ENCODE data around the gene RCAN3.

Gene RCAN3

DNA sequence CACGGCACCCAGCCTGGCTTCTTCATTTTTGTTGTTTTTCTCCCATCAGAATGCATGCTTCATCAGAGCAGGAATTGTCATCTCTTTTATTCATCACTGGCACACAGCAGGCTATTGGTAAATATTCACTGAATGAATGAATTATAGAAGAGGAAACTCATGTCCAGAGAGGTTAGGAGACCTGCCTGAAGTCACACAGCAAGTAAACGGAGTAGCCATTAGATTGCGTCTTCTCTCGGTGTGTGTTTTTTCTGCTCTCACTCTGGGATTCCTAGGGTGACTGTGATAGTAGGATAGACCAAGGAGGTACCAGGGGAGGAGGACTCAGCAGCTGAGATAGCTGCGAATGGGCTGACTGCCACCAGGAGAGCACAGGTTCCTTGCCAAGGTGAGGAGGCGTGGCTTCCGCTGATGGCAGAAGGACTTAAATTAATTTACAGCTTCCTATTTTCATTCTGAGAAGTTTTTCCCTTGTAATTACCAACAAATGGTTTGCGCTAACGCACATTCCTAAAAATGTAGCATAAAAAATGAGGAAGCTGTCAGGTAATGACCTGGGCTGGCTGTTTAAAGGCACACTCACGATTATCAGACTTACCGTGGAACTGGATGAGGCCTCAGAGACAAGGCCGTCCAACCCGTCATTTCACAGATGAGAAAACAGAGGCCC lies 48.8 kb downstream of the RCAN3 start:
- DNase-seq (ENCODE audit: low read depth in 2 of 2) = no peak

GRCh38 chr1:24551960-24552571 lies 49.4 kb downstream of the RCAN3 start:
- DNase-seq (ENCODE audit: low read depth in 2 of 2) = no peak

DNA sequence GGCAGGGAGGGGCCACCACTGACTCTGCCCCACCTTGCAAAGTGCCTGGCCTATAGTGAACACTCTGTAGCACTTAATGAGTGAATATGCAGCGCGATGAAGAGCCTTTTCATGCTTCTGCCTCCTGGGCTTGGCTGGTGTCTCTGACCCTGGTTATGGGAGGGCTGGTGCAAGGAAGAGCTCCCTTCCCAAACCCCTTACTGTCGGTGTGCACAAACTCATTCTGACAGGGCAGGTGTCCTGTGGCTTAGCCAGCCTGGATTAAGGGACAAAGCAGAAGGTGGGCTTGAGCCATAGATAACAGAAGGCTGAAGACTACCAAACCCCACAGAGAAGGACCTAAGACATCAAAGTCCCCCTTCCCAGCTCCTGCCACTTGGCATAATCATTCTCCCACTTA lies 51.3 kb downstream of the RCAN3 start:
- no peak for DNase-seq (ENCODE audit: low read depth in 2 of 2)

DNA sequence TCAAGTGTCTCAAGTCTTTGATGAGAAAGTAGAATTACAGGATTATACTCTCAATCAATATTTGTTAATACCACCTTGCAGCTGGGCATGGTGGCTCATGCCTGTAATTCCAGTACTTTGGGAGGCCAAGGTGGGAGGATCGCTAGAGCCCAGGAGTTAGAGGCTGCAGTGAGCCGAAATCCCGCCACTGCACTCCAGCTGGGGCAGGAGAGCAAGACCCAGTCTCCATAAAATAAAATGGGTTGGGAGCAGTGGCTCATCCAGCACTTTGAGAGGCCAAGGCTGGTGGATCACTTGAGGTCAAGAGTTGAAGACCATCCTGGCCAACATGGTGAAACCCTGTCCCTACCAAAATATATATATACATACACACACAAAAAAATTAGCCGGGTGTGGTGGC lies 52.1 kb downstream of the RCAN3 start:
- DNase-seq (ENCODE audit: low read depth in 2 of 2) = no peak

DNA sequence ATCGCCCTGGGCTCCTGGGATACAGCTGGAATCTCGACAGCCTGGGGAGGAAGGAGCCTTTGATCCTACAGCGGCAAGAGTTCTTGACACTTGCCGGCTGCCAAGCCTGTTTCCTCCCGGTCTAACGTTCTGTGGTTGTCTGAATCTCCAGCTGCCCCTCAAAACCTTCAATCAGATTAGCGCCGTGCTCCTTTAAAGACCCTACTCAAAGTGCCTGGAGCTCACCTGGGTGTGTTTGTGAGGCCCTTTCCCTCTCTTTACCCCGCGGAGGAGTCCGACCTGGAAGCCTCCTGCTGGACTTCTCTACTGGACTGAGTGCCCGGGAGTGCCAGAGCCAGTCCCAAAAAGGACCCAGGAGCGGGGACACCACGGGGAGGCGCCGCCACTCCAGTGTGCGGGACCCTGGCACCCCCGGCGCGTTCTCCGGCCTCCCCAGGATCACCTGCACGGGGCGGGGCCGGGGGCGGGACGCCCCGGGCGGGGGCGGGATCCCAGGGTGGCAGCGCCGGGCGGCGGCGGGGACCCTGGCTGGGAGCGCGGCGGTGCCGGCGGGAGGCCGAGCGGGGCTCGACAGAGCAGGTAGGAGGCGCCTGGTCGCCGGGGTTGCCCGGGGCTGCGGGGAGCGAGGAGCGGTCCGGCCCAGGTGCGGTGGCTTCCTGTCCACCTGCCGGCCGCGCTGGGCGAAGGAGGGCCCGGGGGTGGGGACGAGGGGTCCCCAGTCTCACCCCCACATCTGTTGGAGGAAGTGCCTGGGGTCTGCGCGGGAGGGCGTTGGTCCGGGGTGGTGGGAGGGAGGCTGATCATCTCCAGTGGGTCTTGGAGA lies 53.2 kb downstream of the RCAN3 start, which contains the start of gene NCMAP:
NCMAP (plus strand) TSS at position 497 of the 823 bp plus-strand sequence. CDS start 39,344 bp downstream, outside the sequence.
- DNase-seq (ENCODE audit: low read depth in 2 of 2) = peak; percentile 25

DNA sequence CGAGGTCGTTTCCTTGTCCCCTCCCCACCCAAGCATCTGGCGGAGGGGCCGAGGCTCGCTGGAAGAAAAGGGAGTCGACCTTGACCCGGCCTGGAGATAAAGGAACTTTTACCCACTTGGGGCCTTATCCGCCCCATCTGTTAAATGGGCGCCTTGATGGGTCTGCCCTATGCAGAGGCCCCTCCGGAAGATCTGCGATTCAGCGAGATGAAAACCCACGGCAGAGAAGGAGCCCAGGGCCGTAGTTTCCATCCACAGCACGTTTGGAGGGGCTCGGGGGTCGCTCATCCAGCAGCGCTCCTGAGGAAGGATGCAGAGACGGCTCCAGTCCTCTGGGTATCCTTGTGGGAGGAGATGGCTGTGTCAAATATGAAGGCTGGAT lies 53.8 kb downstream of the RCAN3 start:
- no peak for DNase-seq (ENCODE audit: low read depth in 2 of 2)

GRCh38 chr1:24557220-24557619 lies 54.6 kb downstream of the RCAN3 start:
- no peak for DNase-seq (ENCODE audit: low read depth in 2 of 2)

GRCh38 chr1:24557711-24558131 lies 55.1 kb downstream of the RCAN3 start:
- DNase-seq (ENCODE audit: low read depth in 2 of 2) = no peak

GRCh38 chr1:24558455-24558854 lies 55.8 kb downstream of the RCAN3 start:
- no peak for DNase-seq (ENCODE audit: low read depth in 2 of 2)

DNA sequence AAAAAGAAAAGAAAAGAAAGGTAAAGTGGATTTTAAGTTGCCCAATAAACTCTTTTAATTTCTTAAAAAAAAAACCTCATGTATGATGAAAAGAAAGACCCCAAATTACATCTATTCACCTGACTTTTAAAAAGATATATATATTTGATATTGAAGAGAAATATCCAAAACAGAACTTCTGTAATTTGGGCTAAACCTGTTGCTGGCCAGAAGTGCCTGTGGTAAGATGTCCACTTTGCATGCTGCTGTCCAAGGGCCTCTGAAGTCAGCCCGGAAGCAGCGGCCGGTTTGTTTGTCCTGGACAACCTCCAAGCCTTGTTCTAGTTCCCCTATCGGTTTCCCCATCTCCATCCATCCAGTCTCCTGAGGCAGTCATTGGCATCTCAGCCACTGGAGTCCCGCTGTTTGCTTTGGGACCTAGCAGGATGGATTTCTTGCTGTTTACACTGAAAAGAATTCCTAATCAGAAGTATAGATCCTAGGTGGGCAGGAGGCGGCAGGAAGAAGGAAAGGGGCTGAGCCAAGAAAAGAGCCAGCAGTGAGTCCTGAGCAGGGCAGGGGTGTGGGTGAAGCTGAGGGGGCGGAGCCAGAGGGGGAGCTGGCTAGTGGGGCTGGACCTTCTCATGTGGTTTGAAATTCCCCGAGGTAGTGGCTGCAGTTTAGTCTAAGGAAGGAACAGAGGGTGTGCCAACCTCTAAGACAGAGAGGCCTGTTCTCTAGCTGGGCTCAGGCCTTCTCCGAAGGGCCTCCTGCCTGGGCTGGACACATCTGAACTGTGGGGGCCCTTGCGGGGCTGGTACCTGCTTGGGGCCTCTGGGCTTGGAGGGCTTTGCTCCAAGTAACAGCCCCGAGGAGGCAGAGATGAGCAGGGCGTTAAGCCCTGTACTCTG lies 56.5 kb downstream of the RCAN3 start:
- no peak for DNase-seq (ENCODE audit: low read depth in 2 of 2)

- DNase-seq (ENCODE audit: low read depth in 2 of 2) = no peak
Measured at GRCh38 chr1:24560361-24560760, 57.7 kb downstream of the RCAN3 start.

DNA sequence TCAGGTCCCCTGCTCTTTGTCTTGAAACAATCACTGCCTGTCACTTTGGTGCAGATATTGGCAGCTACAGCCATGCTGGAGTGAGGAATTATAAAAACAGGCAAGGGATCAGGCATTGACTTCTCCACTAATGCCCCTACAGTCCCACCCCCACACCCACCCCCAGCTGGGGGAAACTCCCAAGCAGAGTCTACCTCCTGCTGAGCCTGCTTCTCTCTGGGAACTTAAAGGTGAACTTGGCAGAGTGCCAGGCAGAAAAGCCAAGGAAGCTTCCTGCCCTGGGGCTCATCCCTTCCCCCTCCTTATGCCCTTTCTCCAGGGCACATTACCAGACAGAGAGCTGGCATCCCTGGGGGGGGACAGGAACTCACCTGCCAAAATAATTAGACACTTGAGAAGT lies 60.0 kb downstream of the RCAN3 start:
- no peak for DNase-seq (ENCODE audit: low read depth in 2 of 2)

GRCh38 chr1:24564695-24565094 lies 62.1 kb downstream of the RCAN3 start:
- no peak for DNase-seq (ENCODE audit: low read depth in 2 of 2)

GRCh38 chr1:24566236-24566867 lies 63.7 kb downstream of the RCAN3 start:
- DNase-seq (ENCODE audit: low read depth in 2 of 2) = no peak

DNA sequence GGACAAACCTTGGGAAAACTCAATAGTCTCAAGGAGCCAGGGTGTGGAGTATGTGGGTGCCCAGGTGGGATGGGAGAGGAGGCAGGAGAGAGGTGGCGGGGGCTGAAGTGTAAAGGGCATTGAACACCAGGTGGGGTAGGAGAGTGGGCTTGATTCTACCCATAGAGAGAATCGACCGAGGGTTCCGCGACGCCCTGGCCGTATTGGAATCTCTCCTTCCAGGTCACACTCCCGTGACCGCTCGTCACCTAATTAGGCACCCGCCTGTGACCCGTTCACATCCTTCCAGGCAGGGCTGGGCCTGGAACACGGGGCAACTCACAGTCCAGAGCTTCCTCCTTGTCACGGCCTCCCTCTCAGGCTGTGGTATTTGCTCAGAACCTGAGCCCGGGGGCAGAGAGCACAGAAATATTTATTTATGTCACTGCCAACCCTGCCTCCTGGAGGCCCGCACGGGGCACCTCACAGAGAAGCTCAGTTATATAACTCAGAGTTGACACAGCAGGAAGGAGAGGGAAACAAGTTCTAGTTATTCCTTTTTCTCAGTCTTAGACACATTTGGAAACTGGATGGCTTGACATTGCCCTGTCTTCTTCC lies 65.3 kb downstream of the RCAN3 start:
- no peak for DNase-seq (ENCODE audit: low read depth in 2 of 2)

- DNase-seq (ENCODE audit: low read depth in 2 of 2) = no peak
Measured at GRCh38 chr1:24568475-24568874, 65.8 kb downstream of the RCAN3 start.

- no peak for DNase-seq (ENCODE audit: low read depth in 2 of 2)
Measured at GRCh38 chr1:24570265-24571125, 67.9 kb downstream of the RCAN3 start.

GRCh38 chr1:24572301-24572700 lies 69.7 kb downstream of the RCAN3 start:
- DNase-seq (ENCODE audit: low read depth in 2 of 2) = no peak

DNA sequence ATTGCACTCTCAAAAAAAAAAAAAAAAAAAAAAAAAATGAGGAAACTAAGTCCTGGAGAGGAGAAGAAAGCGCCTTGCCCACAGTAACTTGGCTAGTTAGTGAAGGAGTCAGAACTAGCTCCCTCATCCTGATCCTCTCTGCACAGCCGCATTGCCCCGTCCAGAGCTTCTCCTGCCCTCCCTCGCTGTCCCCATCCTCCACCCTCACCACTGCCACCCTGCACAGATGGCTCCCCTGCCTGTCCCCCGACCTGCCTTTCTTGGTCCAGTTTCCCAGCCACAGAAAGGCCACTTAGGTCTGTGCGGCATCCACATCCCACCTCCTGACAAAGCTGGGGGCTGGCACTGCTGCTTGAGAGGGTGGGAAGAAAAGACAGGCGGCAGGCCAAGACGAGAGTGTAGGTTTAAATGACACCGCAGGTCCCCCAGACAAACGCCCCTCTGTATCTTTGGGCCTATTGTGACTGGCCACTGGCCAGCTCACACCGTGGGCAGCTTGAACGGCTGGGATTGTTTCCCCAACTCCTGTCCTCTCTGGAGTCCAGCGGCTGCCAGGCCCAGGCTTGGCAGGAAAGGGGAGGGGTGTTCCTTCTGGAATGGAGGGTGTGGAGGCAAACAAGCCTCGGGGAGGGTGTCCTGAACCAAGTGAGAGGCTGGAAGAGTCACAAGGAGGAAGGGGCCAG lies 73.4 kb downstream of the RCAN3 start:
- no peak for DNase-seq (ENCODE audit: low read depth in 2 of 2)
